ENCODE measurements around the gene PYGL.

The PYGL gene

DNA sequence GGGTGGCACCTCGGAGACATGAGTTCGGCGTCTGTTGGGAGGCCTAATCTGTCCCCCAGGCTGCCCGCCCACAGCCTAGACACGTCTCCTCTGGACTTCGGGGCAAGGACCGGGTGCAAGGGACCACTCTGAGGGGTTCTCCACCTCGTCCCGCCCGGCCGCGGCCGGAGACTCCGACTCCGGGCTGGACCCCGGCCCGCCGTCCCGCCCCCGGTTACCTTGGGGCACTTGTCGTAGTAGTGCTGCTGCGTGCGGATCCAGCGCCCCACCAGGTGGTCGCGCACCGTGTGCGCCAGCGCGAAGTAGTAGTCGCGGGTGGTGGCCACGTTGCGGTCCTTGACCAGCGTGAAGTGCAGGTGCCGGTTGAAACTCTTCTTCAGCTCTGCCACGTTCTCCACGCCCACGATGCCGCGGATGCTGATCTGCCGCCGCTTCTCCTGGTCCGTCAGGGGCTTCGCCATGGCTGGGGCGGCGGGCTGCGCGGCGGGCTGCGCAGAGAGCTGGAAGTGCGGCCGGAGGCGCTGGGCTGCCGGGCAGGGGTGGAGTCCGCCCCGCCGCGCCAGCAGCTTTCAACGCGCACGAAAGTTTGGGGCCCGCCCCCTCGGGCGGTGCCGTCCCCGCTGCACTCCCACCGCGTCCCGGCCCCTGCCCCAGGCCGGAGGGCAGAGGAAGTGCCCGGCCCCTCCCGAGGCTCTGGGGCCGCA, at the start of gene PYGL:
Gene PYGL (minus strand): TSS at position 541 of the 704 bp plus-strand sequence. CDS start 80 bp downstream, at position 461.
- TF ChIP-seq, protein P1, sequence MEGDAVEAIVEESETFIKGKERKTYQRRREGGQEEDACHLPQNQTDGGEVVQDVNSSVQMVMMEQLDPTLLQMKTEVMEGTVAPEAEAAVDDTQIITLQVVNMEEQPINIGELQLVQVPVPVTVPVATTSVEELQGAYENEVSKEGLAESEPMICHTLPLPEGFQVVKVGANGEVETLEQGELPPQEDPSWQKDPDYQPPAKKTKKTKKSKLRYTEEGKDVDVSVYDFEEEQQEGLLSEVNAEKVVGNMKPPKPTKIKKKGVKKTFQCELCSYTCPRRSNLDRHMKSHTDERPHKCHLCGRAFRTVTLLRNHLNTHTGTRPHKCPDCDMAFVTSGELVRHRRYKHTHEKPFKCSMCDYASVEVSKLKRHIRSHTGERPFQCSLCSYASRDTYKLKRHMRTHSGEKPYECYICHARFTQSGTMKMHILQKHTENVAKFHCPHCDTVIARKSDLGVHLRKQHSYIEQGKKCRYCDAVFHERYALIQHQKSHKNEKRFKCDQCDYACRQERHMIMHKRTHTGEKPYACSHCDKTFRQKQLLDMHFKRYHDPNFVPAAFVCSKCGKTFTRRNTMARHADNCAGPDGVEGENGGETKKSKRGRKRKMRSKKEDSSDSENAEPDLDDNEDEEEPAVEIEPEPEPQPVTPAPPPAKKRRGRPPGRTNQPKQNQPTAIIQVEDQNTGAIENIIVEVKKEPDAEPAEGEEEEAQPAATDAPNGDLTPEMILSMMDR (conservative IDR thresholded peaks at IDR 0.05) = no peak
- peak within 1 kb of the TSS; percentile 58 for H3K27ac ChIP-seq

DNA sequence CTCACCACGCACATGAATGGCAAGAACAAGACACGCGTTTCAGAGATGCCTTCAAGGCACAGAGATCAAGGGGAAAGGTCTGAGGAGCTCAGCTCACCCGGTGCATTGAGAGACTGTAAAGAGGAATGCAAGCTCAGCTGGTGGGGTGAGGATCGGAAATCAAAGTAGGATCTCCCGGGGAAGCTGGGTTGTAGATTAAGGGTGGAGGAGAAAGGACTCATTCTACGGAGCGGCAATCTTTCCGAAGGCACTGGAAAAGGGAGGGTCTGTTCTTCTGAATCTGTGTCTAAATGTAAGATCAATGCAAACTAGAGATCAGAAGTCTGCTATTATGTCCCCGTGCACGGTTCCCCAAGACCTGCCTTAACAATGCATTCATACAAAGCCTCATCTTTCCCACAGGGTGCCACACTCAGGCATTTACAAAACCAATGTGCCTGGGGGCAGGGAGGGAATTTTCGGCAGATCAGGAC, 41.6 kb upstream of the PYGL start:
- TF ChIP-seq, protein P1 (conservative IDR thresholded peaks at IDR 0.05) = no peak
- H3K27ac ChIP-seq = no peak overlapping the region

DNA sequence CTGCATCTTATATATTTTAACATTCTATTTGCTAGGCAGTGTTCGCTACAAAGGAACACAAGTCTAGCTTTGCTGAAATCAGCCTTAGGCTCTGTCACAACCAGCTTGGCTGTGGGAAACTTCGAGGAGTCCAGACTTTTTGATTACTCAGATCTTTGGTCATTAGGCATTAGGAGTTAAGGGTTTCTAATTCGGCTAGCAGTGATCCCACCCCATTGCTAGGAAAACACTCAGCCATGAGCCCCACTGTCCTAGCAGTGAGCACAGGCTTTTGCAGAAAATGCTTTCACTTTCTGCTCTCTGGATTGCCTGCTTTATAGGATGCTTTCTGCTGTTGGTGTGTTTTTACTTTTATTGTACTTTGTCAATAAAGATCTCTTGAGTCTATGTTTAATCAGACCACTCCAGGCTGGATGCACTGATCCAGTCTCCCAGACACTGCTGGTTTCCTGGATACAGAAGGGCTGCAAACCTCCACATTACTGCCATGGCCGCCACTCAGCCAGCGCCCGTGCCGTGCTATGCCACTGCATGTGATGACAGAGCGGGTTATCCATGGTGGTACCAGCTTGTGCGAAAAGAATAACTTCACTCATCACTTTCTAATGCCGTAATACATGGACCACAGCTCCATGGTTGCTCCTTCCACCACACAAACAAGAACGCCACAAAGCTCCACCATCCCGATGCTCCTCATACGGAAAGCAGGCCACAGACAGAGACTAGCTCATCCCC, 41.0 kb upstream of the PYGL start:
- TF ChIP-seq, protein P1 (conservative IDR thresholded peaks at IDR 0.05) = no peak
- H3K27ac ChIP-seq = no peak overlapping the region

DNA sequence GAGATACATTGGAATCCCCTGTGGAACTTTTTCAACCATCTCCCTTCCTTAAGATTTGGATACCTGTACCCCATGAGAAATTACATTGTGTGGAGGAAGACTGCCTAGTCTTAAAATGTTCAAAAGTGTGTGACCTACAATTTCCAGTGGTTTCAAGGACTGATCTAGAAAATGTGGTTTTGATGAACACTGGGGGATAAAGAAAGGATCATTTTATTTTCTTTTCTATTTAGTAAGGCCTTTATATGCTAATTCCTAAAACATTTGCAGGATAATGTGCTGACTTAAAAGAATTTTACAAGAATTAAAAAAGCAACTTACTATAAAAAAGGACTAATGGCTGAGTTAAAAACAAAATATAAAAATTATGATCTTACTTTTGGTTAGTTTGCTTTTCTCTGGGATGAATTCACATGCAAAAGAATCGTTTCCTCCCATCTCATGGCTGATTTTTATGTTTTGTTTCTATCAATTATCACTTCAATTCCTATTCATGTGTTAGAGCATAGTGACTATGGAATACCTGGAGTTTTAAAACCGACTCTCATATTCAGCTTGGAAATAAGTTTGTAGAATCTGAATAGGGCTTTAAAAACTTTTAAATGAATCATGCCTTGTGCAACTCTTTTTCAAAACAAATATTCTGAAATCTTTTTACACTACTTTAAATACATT, 39.9 kb upstream of the PYGL start:
- no peak overlapping the region for H3K27ac ChIP-seq
- TF ChIP-seq, protein P1 (conservative IDR thresholded peaks at IDR 0.05) = no peak

DNA sequence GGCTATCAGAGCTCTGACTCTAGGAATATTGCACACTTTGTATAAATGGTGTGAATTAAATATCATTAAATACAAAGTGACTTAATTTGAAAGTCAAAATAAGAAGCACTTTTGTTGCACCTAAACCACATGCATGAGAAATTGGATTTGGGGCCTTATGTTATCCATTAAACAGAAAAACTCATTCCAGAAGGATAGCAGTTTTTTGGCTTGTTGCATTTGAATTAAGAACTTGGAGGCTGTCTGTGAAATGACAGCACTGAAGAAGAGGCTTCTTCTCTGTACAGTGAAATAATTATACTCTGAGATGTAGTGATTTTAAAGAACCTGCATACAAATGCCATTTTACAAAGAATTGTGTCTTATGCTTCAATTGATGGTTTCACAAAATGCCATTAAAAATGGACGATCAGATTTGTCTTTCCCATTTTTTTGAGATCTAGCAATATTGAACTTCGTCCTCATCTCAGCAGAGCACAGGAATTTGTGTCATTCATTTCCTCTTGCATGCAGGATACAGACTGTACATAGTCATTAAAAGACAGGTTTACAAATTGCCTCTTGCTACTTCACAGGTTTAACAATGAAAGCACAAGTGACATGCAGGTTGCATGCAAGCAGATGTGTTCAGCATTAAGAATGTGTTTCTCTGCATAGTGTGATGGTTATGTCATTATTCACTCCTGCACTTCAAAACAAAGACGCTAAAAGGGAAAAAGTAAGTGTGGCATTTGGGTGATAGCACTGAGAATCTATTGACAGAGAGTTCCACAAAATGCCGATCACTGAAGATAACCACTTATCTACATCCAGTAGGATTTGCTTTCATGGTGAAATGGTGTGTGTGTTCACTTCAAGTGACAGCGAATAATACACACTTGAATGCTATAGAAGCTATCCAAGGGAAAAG, 35.9 kb upstream of the PYGL start:
- no peak overlapping the region for H3K27ac ChIP-seq
- TF ChIP-seq, protein P1 (conservative IDR thresholded peaks at IDR 0.05) = no peak

DNA sequence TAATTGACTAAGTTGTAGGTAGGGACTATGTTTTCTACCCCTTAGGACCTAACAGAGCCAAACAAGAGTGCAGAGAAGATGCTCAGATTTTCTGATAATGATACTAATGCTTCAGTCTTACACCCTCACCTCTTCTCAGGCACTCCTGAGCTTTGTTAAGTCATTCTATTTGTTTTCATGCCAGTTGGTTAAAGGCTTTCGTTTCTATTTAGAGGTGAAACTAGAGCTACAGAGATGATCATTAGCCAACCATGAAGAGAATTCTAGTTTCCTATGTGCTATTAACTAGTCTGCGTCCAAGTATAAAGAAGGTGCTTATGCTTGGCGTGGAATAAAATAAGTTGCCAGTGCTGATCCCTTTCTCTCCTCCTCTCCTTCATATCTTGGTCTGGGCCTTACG, 34.6 kb upstream of the PYGL start:
- TF ChIP-seq, protein P1 (conservative IDR thresholded peaks at IDR 0.05) = no peak
- no peak overlapping the region for H3K27ac ChIP-seq
